HG03196 (cell line): Measurements from ENCODE around the gene CDC42BPB.

Experiments
- ATAC-seq: cut with Tn5 transposase; IDR thresholded peaks from one replicate; pipeline ENCODE4 v1.9.1; 2021; ENCODE audit not compliant: unreplicated experiment

CDC42BPB gene

DNA sequence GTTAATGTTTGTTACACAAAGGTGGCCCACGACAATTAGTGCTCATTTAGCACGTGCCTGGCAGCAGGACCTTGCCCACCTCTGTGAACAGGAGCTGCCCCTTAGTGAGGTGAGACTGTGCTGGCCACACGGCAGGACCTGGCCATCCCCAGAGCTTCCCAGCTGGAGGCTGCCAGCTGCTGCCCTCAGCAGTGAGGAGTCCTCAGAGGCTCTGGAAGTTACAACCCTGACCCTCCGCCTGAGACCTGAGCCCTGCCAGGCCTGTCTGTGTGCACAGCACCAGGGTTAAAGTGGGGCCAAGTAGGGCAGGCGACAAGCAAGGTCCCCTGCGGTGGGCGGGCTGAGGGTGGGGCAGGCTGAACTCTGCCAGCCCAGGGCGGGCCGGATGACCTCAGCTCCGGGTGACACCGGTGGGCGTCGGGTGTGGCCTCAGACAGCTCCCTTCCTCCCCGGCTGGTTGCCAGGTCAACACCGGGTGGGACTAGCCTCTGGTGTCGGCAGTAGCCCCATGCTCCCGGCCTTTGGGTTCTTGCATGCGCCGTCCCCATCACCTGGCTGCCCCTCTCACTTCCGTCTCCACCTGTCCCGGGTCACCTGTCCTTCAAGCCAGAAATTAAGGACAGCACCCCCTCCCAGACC lies 17.5 kb upstream of the CDC42BPB start:
- ATAC-seq = no peak

DNA sequence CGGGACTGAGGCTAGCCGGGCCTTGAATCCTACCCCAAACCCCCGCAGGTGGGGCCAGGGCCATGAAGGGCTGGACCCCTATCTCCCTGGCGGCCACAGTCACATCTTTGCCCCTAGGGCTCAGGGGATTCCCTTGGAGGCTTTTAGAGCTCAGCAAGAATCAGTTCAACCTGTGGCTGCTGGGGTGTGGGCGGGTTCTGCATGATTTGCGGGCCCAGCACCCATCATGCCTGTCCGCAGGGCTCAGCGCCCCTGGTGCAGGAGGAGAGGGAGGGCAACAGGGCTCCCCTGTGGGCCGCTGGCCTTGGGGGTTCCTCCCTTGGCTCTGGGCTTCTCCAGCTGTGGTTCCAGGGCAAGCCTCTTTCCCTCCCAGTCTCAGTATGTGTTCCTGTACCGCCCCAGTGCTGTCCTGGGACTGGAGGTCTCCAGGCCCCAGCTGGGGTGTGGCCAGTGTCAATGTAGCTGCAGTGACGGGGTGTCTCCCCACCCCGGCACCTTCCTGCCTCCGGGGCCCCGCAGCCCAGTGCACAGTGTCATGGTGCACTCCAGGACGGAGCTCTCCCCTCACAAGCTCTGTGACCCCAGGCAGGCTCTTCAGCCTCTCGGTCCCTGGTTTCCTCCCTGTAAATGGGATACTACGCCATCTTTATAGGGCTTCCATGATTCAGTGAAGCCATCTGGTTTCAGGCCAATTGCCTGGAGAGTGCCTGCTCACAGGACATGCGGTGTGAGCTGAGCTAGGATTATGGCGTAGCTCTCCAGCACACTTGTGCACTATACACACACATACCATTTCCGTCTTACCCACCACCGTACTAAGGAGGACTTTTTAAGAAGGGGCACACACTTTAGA lies 16.8 kb upstream of the CDC42BPB start:
- no peak for ATAC-seq

DNA sequence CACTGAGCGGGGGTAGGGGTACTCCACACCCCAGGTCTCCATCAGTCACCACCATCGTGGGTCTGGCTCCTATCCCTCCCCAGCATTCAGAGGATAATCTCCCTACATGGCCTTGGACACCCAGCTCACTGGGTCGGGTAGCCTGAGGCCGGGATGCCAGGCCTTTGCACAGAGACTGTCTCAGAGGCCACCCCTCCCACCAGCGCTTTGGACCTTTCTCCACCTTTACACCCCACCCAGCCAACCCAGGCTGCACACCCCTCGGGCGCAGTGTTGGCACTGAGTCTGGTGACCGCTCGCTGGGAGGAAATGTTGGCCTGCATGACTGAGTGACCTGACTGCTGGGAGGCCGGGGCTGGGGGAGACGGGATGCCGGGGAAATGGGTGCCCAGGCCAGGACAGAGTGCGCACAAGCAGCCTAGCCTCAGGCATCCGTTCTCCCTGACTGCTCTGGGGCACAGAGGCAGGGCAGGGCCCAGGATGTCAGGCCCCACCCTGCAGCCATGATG lies 16.1 kb upstream of the CDC42BPB start:
- ATAC-seq = no peak

DNA sequence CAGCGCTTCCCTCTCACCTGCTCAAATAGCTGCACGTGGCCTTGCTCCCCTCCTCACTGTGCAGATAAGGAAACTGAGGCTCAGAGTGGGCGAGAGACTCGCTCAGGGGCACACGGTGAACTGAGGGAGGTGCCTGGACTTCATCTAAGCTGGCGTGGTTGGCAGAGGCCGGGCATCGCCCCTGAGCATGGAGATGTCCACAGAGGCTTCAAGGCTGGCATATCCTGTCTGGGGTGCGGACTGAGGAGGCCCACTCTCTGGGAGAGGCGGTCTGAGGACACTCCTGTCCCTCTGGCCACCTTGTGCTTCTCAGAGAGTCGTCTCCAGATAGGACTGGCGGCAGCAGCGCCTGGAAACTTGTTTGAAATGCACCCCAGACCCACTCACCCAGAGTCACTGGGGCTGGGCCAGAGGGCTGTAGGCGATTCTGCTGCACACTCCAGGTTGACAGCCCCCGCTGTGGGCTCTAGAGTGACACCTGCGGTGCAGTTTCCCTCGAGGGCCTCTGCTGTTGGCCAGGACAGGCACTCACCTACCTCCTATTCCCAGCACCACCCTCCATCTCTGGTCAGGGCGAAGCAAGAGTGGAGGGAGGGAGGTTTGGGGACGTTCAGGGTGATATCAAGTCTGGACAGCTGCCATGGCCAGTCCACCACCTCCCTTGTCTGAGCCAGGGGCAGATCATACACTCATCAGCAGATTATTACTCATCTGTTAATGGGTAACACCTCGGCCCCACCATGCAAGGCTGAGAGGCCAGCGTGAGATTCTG lies 15.4 kb upstream of the CDC42BPB start:
- ATAC-seq = no peak

DNA sequence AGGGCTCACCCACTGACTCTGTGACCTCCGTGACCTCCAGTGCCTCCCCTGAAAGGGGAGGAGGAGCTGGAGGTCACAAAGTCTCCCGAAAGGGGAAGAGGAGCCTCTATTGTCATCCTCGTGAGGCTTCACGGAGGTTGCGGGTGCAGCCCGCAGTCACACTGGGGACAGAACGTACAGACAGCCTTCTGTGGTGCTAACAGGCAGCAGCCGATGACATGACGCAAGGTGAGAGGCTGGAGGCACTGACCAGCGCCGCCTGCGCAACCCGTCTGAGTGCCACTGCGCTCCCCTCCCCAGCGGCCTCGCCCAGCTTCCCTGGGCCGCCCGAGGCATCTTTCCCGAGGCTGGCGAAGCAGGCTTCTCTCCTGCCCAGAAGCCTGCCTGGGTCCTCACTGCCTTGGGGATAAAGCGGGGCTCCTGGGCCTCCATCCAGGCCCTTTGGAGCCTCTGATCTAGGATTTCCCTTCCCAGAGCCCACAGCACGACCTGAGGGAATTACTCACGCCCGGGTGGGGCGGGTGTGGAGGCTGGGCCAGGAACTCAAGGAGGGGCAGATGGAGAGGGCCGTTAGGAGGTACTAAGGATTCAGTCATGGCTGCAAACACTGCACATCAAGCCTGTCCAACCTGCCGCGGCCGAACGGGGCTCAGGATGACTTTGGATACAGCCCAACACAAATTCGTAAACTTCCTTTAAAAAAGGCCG lies 14.3 kb upstream of the CDC42BPB start:
- ATAC-seq = no peak

DNA sequence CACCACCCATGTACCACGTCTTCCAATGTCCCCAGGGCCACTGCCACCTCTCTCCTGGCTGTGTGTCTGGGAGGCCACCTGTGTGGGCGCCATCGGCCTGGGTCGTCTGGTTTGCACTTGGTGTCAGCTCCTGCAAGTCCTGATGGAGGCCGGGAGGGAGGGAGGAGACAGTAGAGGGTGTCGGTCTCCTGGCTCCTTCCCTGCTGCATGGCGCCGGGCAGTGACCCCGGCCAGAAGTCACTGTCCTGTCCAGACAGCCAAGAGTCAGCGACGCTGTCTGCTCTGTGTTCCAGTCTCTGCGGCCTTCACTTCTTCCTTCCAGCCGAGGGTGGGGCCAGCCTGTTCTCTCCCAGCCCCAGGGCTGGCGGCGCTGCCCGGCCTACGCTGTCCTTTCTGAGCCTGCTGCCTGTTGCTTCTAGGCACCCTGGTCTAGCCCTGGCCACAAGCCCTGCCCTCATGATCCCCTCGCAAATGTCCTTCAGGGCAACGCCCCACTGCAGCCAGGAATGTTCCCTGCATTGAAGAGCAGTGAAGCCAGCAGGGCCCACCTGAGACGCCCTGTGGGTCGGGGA lies 13.7 kb upstream of the CDC42BPB start:
- no peak for ATAC-seq

DNA sequence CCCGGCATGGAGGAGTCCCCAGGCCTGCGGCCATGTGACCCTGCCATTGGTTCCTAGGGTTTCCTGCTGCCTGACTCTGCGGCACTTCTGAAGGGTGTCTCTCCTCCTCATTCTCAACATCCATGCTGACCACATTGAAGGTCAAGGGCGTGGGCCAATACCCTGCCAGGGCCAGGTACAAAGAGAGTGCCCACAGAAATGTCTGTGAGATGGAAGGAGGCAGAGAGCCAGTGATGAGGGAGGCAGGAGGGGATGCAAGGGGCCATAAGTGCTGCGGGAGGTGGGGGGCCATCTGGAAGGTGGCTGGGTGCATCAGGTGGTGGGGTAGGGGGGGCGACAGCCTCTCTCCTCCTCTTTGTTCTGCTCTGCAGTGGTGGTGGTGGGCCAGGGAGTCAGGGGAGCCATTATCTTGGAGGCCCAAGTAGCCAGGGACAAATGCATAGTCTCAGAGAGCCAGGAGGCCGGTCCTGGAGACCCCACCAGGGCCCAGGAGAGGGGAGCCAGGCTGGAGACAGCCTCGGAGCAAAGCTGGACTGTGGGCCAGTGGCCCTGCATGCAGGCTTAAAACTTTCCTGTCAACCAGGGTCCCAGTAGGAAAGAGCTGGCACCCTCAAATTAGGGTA lies 13.0 kb upstream of the CDC42BPB start:
- ATAC-seq = no peak

DNA sequence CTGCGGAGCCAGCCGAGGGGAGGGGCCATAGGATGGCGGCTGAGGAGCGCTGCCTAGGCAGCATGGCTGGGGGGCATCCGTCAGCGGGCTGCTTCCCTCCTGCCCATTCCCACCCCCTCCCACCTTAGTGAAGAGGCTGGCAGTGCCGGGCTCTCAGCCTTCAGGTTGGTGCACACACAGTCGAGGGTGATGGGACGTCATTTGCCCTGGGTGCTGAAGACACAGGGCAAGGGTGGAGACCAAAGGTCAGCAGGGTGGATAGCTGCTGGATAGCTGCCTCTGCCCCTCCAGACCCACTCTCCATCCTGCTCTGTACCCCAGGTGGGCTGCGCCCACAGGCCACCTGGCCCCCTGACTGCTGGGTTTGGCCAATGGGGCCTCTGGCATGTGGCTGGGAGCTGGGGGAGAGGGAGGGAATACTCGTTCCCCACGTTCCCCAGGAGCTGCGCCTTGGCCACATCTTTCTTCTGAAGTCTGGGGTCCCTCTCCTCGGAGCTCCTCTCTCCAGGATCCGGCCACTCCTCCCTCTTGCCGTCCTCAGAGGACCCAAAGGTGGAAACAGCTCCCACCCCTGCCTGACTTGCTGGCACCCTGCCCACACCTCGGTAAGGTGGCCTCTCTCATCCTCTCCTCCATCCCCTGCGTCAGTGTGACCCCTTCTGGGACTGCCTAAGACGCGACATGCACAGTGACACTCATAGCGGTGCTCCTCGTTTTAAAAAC lies 11.2 kb upstream of the CDC42BPB start:
- no peak for ATAC-seq

DNA sequence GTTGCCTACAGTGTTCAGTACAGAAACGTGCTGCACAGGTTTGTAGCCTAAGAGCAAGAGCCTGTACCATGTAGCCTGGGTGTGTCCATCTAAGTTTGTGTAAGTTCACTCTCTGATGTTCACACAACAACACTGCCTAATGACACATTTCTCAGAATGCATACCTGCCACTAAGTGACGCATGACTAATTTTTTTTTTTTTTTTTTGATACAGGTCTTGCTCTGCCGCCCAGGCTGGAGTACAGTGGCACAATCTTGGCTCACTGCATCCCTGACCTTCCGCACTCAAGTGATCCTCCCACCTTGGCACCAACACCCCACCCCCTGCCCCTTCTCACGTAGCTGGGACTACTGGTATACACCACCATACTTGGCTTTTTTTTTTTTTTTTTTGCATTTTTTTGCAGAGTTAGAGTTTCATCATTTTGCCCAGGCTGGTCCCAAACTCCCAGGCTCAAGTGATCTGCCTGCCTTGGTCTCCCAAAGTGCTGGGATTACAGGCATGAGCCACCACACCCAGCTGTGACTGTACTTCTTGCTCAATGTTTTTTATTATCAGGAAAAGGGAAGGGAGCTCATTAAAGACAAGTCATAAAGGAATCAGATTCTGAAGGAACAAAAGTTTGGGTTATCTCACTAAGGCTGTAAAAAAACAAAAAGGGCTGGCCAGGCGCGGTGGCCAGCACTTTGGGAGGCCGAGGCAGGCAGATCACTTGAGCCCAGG lies 10.0 kb upstream of the CDC42BPB start:
- no peak for ATAC-seq

DNA sequence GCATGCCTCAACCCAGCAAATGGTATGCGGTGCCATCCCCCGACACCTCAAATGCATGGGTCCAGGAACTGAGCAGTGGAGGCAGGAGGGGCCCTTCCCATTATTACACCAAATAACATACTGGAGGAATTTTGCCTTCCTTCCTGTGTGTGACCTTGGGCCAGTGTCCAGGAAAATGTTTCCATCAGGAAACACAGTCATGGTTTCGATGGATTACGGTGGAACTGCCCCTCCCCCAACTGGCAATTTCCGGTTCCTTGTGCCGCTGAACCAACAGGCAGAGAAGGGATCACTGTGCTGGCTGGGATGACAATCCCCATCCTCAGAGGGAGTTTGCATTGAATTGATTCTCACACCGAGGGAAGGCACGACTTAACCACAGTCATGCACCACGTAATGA lies 9.1 kb upstream of the CDC42BPB start:
- ATAC-seq = no peak

DNA sequence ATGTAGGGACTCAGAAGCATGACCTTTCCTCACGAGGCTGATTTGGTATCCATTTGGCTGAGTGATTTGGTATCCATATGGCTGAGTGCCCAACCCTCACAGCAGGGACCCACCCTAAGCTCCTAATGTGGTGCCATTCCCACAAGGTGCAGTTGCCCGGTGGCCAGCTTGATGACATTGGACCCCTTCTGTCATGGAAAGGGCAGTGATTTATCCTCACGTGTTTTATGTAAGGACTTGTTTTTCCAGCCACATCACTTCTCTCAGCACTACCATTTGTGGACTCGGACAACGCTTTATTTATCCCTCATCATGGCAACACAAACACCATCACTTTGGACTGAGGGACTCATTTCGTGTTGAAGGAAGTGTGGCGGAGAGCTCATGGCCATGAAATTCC lies 8.5 kb upstream of the CDC42BPB start:
- ATAC-seq = no peak

DNA sequence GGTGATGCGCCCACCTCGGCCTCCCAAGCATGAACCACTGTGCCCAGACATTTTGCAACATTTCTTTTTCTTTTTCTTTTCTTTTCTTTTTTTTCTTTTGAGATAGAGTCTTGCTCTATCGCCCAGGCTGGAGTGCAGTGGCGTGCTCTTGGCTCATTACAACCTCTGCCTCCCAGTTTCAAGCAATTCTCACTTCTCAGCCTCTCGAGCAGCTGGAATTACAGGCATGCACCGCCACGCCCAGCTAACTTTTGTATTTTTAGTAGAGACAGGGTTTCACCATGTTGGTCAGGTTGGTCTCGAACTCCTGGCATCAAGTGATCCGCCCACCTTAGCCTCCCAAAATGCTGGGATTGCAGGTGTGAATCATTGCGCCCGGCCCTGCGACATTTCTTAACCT lies 7.6 kb upstream of the CDC42BPB start:
- no peak for ATAC-seq

DNA sequence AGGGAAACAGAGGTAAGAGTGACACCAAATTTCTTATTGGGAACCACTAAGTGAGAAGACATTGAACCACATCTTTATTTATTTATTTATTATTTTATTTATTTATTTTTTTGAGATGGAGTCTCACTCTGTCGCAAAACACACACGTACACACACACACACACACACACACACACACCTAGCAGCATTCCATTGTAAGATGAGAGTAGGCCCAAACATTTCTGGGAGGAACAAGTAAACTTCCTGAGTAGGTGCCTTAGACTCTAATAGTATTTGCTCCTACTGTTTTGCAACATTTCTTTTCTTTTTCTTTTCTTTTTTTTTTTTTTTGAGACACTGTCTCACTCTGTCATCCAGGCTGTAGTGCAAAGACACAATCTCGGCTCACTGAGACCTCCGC lies 7.1 kb upstream of the CDC42BPB start:
- ATAC-seq = no peak

DNA sequence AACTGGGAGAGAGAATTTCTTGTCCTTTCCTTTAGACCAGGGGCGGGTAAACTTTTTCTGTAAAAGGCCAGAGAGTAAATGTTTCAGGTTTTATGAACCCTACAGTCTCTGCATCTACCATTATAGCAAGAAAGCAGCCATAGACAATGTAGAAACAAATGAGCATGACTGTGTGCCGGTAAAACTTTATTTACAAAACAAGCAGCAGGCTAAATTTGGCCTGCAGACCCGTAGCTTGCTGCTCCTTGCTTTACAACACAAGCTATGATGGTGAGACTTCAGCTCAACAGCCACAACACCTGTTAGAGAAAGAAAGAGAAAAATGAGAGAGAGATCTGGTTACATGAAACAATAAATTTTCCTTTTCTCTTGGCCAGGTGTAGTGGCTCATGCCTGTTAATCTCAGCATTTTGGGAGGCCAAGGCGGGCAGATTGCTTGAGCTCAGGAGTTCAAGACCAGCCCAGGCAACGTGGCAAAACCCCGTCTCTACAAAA lies 4.2 kb upstream of the CDC42BPB start:
- ATAC-seq = no peak

DNA sequence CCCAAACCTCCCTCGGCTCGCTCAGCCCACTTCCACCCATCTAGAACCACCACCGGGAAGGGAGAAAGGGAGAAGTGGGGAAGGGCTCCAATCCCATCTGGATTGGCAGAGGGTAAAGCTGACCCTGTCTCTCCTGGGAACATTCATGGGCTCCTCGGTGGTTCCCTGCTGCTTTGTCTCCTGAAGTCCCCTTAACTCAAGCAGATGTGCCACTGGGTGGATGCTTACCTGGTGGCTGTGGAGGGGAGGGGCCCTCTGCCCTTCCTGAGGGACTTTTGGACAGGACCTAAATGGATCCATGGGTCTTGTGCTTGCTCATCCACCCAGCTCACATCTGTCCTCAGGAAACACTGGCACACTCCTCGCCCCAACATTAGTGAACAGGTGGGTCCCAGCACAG lies 2.2 kb upstream of the CDC42BPB start:
- ATAC-seq = no peak

DNA sequence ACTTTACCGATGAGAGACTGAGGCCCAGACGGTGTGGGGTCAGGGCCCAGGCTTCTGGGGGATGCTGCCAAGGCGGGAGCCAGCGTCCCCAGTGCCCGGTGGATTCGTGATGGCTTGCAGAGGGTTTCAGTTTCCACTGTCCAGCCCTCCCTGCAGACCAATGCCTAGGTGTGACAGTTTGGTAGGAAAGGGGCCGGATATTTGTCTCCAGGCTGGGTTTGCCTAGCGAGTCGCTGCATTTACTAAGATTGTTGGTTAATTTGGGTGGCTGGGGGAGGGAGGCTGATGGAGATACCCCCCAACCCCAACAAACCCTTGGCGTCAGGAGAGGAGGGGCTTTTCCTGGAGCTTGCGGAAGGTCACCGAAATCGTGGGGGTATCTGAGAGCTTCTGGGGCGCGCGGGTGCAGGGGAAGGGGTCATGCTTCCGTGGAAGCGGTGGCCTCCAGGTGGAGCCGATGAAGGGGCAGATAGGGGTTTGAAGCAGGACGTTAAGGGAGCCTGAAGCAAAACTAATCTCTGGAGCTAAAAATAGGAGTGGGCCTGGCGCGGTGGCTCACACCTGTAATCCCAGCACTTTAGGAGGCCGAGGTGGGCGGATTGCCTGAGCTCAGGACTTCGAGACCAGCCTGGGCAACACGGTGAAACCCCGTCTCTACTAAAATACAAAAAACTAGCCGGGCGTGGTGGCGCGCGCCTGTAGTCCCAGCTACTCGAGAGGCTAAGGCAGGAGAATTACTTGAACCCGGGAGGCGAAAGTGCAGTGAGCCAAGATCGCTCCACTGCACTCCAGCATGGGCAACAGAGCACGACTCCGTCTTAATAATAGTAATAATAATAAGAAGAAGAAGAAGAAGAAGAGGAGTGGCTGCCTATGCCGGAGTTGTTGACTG lies 1.1 kb upstream of the CDC42BPB start:
- ATAC-seq = no peak

DNA sequence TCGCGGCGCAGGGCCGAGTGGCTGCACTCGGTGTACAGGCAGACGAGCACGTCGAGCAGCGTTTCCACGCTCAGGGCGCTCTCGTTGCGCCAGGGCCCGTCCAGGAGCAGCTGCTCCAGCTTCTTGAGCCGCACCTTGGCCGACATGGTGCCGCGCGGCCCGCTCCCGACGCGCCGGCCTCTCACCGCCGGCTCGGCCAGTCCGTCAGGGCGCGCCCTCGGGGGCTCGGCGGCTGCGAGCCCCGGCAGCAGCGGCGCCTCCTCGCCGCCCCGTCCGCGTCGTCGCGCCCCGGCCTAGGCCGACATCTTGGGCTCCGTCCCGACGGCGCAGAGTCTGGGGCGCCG lies 349 bp downstream of the CDC42BPB start:
- ATAC-seq = no peak
